Colonic mucosa (tissue), 4 donors: ENCODE results near the gene PAX5. TPM values are rescaled to one million over a fixed set of nuclear protein-coding genes. Genes with fewer than 3 reads are reported as not detected.

ENCODE experiments used
- DNase-seq: peaks from one replicate; pipeline ENCODE4 v3.0.0-alpha.2; 2020
- H3K27ac ChIP-seq: fragments of 200-600 bp; one replicate; pipeline ENCODE4 v1.8.0; 2021
- H3K27me3 ChIP-seq: fragments of 200-600 bp; one replicate; pipeline ENCODE4 v1.8.0; 2021
- H3K36me3 ChIP-seq: fragments of 200-600 bp; one replicate; pipeline ENCODE4 v1.8.0; 2021
- H3K4me1 ChIP-seq: fragments of 200-600 bp; one replicate; pipeline ENCODE4 v1.8.0; 2021; ENCODE audit warnings: mild to moderate bottlenecking
- H3K4me3 ChIP-seq: fragments of 200-600 bp; one replicate; pipeline ENCODE4 v1.8.0; 2021
- H3K9ac ChIP-seq, 2 donors: one replicate each; pipeline ENCODE4 v1.7.0; 2013; ENCODE audit warnings: control low read depth in 2 of 2, low read depth in 2 of 2, low read length in 2 of 2
- H3K9me3 ChIP-seq: fragments of 200-600 bp; one replicate; pipeline ENCODE4 v1.8.0; 2021
- CTCF ChIP-seq: fragments of 200-600 bp; IDR thresholded peaks from one replicate; pipeline ENCODE4 v1.8.0; 2022; ENCODE audit warnings: antibody characterized with exemption, mild to moderate bottlenecking
- intact Hi-C: fragments of 100-400 bp; cut with DNase I; formaldehyde crosslinking; loops from one replicate; pipeline ENCODE4 v1.14.1; 2022
- total RNA-seq, 2 donors: library from RNA; stranded (reverse); fragmentation: NEBNext Ultra II Directional in 1 of 2; extraction: Animal tissue kit (Norgen Biotek cat#: 25700) in 1 of 2; gene quantifications; one replicate each; pipeline ENCODE4 v1.2.1, GENCODE V29; 2021
- donor health status: healthy.
- donor health status: DM: no; HTN: no; CAD: no.
- donor health status: DM: no; HTN: no; CAD: no.

PAX5 gene
- total RNA-seq, 2 donors from 2014 or later, result 0.08 to 0.32 TPM

DNA sequence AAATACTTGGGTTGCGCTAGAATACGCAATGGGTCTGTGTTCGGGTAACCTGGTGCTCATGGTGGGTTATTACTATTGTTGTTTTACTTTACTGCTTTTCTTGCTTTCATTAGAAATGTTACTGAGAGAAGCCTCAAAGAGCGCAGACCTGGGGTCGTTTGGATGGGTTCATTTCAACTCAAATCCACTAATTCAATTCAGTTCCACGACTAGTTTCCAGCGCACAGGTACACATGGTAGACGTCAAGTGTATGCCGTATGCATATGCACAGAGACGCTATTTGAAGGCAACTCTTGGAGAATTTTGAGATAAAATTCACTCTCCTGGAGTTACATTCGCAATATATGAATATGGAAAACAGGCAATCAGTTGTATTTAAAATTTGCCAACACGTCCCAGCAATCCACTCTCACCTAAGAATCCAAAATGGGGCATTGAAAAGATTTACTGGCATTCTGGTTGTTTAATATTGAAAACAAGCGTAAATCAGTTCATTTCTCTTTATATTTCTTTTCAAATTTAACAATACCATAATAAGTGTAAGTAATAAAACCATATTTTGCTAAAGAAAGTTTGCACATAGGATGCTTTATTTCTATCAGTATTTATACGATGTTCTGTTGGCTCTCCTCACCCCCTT is 4.4 kb upstream of the PAX5 start:
- intact Hi-C loops, result no loop called here
- no peak for TF ChIP-seq CTCF

GRCh38 chr9:37037503-37038301 is 3.6 kb upstream of the PAX5 start:
- no peak for TF ChIP-seq CTCF
- H3K27ac ChIP-seq, result no peak overlapping the region
- H3K9ac ChIP-seq, result peak overlapping the region in 1 of 2 donors; percentile 59
- H3K4me1 ChIP-seq, result peaks cover 22% of the 10 kb centered on the region
- intact Hi-C loops, result no loop called here
- H3K9me3 ChIP-seq, result no peaks in the 10 kb centered on the region
- H3K36me3 ChIP-seq, result no peaks in the 10 kb centered on the region
- H3K4me3 ChIP-seq, result peak overlapping the region; percentile 54
- H3K27me3 ChIP-seq, result peaks cover 79% of the 10 kb centered on the region
- DNase-seq, result no peak

More for the DNA sequence above, 4.4 kb upstream of the PAX5 start:
- DNase-seq, result no peak
- H3K4me3 ChIP-seq, result no peak overlapping the region
- H3K27ac ChIP-seq, result no peak overlapping the region
- H3K36me3 ChIP-seq, result no peaks in the 10 kb centered on the region
- peaks cover 79% of the 10 kb centered on the region for H3K27me3 ChIP-seq
- H3K4me1 ChIP-seq, result peaks cover 22% of the 10 kb centered on the region
- no peaks in the 10 kb centered on the region for H3K9me3 ChIP-seq
- H3K9ac ChIP-seq, result no peak overlapping the region

DNA sequence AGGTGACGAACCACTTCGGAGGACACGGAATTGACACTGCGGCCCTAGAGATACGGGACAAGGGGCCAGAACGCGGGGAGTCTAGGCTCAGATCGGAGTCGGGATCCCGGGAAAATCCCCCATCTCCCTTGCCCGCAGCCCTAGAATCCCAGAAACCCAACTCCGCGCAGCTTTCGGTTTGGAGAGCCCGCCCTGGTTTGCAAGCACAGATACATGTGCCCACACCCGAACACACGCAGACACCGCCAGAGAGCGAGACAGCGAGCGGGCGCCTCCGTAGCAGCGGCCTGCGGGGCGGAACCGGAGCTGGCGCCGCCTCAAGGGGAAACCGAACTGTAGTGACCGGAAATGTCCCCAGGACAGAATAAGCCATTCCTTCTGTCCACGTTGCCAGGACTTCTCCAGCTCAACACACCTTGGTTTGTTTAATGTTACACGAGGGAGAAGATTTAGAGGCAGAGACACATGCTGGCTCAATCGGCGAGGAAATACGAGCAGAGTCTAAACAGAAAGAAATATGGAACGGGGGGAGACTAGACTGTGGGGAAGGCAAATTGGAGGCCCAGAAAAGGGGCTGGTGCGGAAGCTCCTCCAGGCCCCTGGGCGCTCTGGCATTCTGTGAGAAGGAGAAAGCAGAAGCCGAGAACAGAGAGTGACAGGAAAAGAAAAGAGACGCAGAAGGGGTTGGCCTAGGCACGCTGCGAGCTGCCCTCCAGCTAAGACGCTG is 2.9 kb upstream of the PAX5 start:
- peak overlapping the region; percentile 54 for H3K4me3 ChIP-seq
- H3K36me3 ChIP-seq, result no peaks in the 10 kb centered on the region
- peaks cover 22% of the 10 kb centered on the region for H3K4me1 ChIP-seq
- no peak for TF ChIP-seq CTCF
- H3K9ac ChIP-seq, result peak overlapping the region; percentile 44 to 59
- H3K27me3 ChIP-seq, result peaks cover 84% of the 10 kb centered on the region
- DNase-seq, result peak; percentile 47
- intact Hi-C loops, result no loop called here
- no peak overlapping the region for H3K27ac ChIP-seq
- H3K9me3 ChIP-seq, result no peaks in the 10 kb centered on the region

GRCh38 chr9:37036371-37036775 is 2.3 kb upstream of the PAX5 start:
- H3K9me3 ChIP-seq, result no peaks in the 10 kb centered on the region
- H3K36me3 ChIP-seq, result no peaks in the 10 kb centered on the region
- no peak overlapping the region for H3K27ac ChIP-seq
- no peak for DNase-seq
- peaks cover 22% of the 10 kb centered on the region for H3K4me1 ChIP-seq
- peaks cover 90% of the 10 kb centered on the region for H3K27me3 ChIP-seq
- intact Hi-C loops, result no loop called here
- H3K4me3 ChIP-seq, result peak overlapping the region; percentile 54
- no peak for TF ChIP-seq CTCF
- H3K9ac ChIP-seq, result peak overlapping the region in 1 of 2 donors; percentile 38

GRCh38 chr9:37035648-37036370 is 1.7 kb upstream of the PAX5 start:
- no peaks in the 10 kb centered on the region for H3K36me3 ChIP-seq
- H3K4me3 ChIP-seq, result no peak overlapping the region
- H3K4me1 ChIP-seq, result peaks cover 22% of the 10 kb centered on the region
- no peak overlapping the region for H3K9ac ChIP-seq
- TF ChIP-seq CTCF, result no peak
- H3K9me3 ChIP-seq, result no peaks in the 10 kb centered on the region
- intact Hi-C loops, result no loop called here
- H3K27me3 ChIP-seq, result peaks cover 96% of the 10 kb centered on the region
- no peak overlapping the region for H3K27ac ChIP-seq
- no peak for DNase-seq
